SU-DHL-6 (cell line): ENCODE measurements around the gene PRPS1.

Experiments used
- H2AFZ ChIP-seq: fragments of 200-600 bp; sonication (generic); 2 replicates; pipeline ENCODE4 v1.6.1; 2014; ENCODE audit warnings: low read depth, mild to moderate bottlenecking, moderate library complexity, mixed read lengths, antibody characterized with exemption, low read length; ENCODE audit not compliant: severe bottlenecking
- H3F3A ChIP-seq: fragments of 200-600 bp; shearing (Covaris generic); 2 replicates; pipeline ENCODE4 v1.6.0; 2016; ENCODE audit warnings: antibody characterized with exemption, mild to moderate bottlenecking; ENCODE audit not compliant: insufficient read depth
- H3K27ac ChIP-seq: fragments of 200-600 bp; sonication (generic); 2 replicates; pipeline ENCODE4 v1.5.1; 2016; ENCODE audit warnings: low read depth, mild to moderate bottlenecking, low read length, moderate library complexity, mixed read lengths
- H3K27me3 ChIP-seq: fragments of 200-600 bp; sonication (generic), shearing (Covaris generic); 2 replicates; pipeline ENCODE4 v1.6.0; 2014; ENCODE audit warnings: mild to moderate bottlenecking, low read length
- H3K36me3 ChIP-seq: fragments of 200-600 bp; sonication (generic); 2 replicates; pipeline ENCODE4 v1.6.1; 2014; ENCODE audit warnings: mild to moderate bottlenecking, low read length, mixed read lengths
- H3K4me2 ChIP-seq: fragments of 300-600, 200-600 bp; shearing (Covaris generic), sonication (generic); 2 replicates; pipeline ENCODE4 v1.6.0; 2014; ENCODE audit warnings: low read length, low read depth, mild to moderate bottlenecking; ENCODE audit not compliant: poor library complexity, severe bottlenecking
- H3K4me3 ChIP-seq: fragments of 200-600 bp; sonication (generic); 2 replicates; pipeline ENCODE4 v1.5.1; 2014; ENCODE audit warnings: antibody characterized with exemption, low read length, mild to moderate bottlenecking, mixed read lengths; ENCODE audit not compliant: insufficient read depth, poor library complexity, severe bottlenecking
- H3K79me2 ChIP-seq: fragments of 200-600 bp; sonication (generic); 2 replicates; pipeline ENCODE4 v1.6.1; 2014; ENCODE audit warnings: mild to moderate bottlenecking, low read length, moderate library complexity; ENCODE audit not compliant: insufficient read depth
- H3K9ac ChIP-seq: fragments of 200-600 bp; sonication (generic); 2 replicates; pipeline ENCODE4 v1.7.0; 2014; ENCODE audit warnings: mild to moderate bottlenecking, low read length
- H3K9me2 ChIP-seq: fragments of 200-600 bp; sonication (generic); replicated peaks from 2 replicates; pipeline ENCODE4 v1.6.1; 2014; ENCODE audit warnings: low read length; ENCODE audit not compliant: insufficient read depth
- H3K9me3 ChIP-seq: fragments of 200-600 bp; sonication (generic); 2 replicates; pipeline ENCODE4 v1.6.1; 2014; ENCODE audit warnings: low read length, mixed read lengths; ENCODE audit not compliant: insufficient read depth
- H4K20me1 ChIP-seq: fragments of 200-600 bp; sonication (generic); 2 replicates; pipeline ENCODE4 v1.6.1; 2014; ENCODE audit warnings: low read depth, mild to moderate bottlenecking, antibody characterized with exemption, low read length, moderate library complexity, mixed read lengths
- CTCF ChIP-seq: fragments of 200-600 bp; sonication (generic); IDR thresholded peaks from one replicate; pipeline ENCODE4 v1.5.1; 2017; ENCODE audit warnings: antibody characterized with exemption, mild to moderate bottlenecking, low read length, moderate library complexity; ENCODE audit not compliant: insufficient read depth, poor library complexity, severe bottlenecking
- EZH2phosphoT487 ChIP-seq: fragments of 200-600 bp; sonication (generic), shearing (Covaris generic); conservative IDR thresholded peaks from 2 replicates; pipeline ENCODE4 v1.6.1; 2018; ENCODE audit warnings: mild to moderate bottlenecking, antibody characterized with exemption, low read length, moderate library complexity, mixed read lengths

PRPS1 gene

DNA sequence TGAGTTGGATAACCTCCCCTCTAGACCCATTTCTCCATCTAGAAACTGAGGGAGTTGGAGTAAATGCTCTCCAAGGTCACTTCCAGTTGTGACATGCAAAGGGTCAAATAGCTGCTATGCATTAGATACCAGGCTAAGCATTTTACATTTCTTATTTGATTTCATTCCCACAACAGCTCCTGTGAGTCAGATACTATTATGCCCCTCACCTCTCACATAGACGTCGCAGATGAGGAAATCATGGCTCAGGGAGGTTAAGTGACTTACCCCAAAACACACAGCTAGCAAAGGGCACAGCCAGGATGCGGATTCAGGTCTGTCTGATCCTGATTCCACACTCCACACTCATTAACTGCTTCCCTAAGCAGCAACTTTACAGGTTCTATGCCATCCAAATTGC lies 57.7 kb downstream of the PRPS1 start:
- H4K20me1 ChIP-seq: no peaks in the 10 kb centered on the region
- no peaks in the 10 kb centered on the region for H3F3A ChIP-seq
- H2AFZ ChIP-seq: no peak overlapping the region
- no peaks in the 10 kb centered on the region for H3K27me3 ChIP-seq
- H3K9ac ChIP-seq: no peak overlapping the region
- no peaks in the 10 kb centered on the region for H3K36me3 ChIP-seq
- H3K9me3 ChIP-seq: no peaks in the 10 kb centered on the region
- no peak for TF ChIP-seq EZH2phosphoT487
- TF ChIP-seq CTCF: no peak
- H3K79me2 ChIP-seq: no peaks in the 10 kb centered on the region
- H3K4me3 ChIP-seq: no peak overlapping the region
- H3K4me2 ChIP-seq: no peak overlapping the region
- H3K27ac ChIP-seq: no peak overlapping the region
- H3K9me2 ChIP-seq: no peaks in the 10 kb centered on the region

DNA sequence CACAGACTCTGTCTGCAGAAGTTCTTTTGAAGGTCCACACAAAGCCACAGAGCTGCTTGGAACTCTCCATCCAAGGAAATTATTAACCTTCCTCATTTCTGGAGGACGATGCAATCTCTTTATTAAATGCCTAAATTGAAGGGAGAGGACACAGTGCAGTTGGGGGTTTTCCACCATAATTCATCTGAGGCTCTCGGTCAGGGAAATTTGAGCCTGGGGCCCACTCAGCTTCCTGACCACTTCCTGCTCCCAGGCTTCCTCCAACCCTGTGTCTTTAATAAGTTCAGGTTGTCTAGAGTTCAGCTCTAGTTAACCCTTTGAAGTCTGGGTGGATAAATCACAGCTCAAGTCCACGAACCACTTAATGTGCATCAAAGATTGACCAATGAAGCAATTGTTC lies 58.5 kb downstream of the PRPS1 start:
- no peaks in the 10 kb centered on the region for H3K27me3 ChIP-seq
- no peaks in the 10 kb centered on the region for H3K9me3 ChIP-seq
- H3K9ac ChIP-seq: no peak overlapping the region
- H2AFZ ChIP-seq: no peak overlapping the region
- no peaks in the 10 kb centered on the region for H3K79me2 ChIP-seq
- no peaks in the 10 kb centered on the region for H3K9me2 ChIP-seq
- no peaks in the 10 kb centered on the region for H4K20me1 ChIP-seq
- no peaks in the 10 kb centered on the region for H3K36me3 ChIP-seq
- no peaks in the 10 kb centered on the region for H3F3A ChIP-seq
- TF ChIP-seq CTCF (no peak), EZH2phosphoT487 (no peak)
- H3K4me2 ChIP-seq: no peak overlapping the region
- no peak overlapping the region for H3K27ac ChIP-seq
- no peak overlapping the region for H3K4me3 ChIP-seq

DNA sequence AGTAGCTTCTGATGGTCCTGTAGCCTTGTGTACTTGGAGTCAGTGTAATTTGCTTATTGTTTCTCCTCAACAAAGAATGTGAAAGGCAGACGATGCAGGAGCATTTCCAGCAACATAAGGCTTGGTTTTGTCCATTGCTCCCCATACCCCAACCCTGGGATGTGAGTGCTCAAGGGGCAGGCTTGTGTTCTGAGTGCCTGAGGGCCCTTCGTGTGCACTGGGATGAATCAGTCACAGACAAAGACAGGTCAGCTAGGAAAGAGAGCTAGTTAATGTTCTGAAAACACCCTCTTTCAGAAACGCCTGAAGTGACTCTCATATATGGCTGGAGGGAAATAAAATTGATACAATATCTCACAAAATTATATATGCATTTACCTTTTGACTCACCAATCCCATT lies 59.1 kb downstream of the PRPS1 start:
- H3K9me2 ChIP-seq: no peaks in the 10 kb centered on the region
- no peak for TF ChIP-seq CTCF
- TF ChIP-seq EZH2phosphoT487: no peak
- H2AFZ ChIP-seq: no peak overlapping the region
- H3K9me3 ChIP-seq: no peaks in the 10 kb centered on the region
- no peaks in the 10 kb centered on the region for H3K27me3 ChIP-seq
- no peaks in the 10 kb centered on the region for H3K36me3 ChIP-seq
- no peak overlapping the region for H3K4me2 ChIP-seq
- no peak overlapping the region for H3K27ac ChIP-seq
- H3F3A ChIP-seq: no peaks in the 10 kb centered on the region
- no peak overlapping the region for H3K9ac ChIP-seq
- H4K20me1 ChIP-seq: no peaks in the 10 kb centered on the region
- H3K79me2 ChIP-seq: no peaks in the 10 kb centered on the region
- no peak overlapping the region for H3K4me3 ChIP-seq
